ENCODE results near the gene RBM47.
"Not testable (repeated sequence)": the region's sequence is repeated elsewhere in the genome, so short reads cannot be mapped to it uniquely, and the experiment has no call there.

Gene RBM47

GRCh38 chr4:40524366-40525041 lies 105.2 kb downstream of the RBM47 start:
- DNase-seq: no peak

GRCh38 chr4:40523581-40523980 lies 106.1 kb downstream of the RBM47 start:
- DNase-seq: no peak

- DNase-seq: no peak
Observed at GRCh38 chr4:40521957-40522356, 107.7 kb downstream of the RBM47 start.

GRCh38 chr4:40520533-40520932 lies 109.1 kb downstream of the RBM47 start:
- no peak for DNase-seq

GRCh38 chr4:40517081-40517480 lies 112.6 kb downstream of the RBM47 start:
- not testable (repeated sequence) for DNase-seq

- no peak for DNase-seq
Observed at GRCh38 chr4:40516651-40517050, 113.0 kb downstream of the RBM47 start.

- peak; percentile 15 for DNase-seq
Observed at GRCh38 chr4:40515398-40516293, 114.0 kb downstream of the RBM47 start.

GRCh38 chr4:40515037-40515397 lies 114.6 kb downstream of the RBM47 start:
- no peak for DNase-seq

- DNase-seq: no peak
Observed at GRCh38 chr4:40514497-40514951, 115.1 kb downstream of the RBM47 start.

GRCh38 chr4:40511036-40511614 lies 118.5 kb downstream of the RBM47 start:
- no peak for DNase-seq

- DNase-seq: peak; percentile 24
Observed at GRCh38 chr4:40507977-40508376, 121.7 kb downstream of the RBM47 start.

- DNase-seq: no peak
Observed at GRCh38 chr4:40506492-40506891, 123.2 kb downstream of the RBM47 start.

- no peak for DNase-seq
Observed at GRCh38 chr4:40506066-40506465, 123.6 kb downstream of the RBM47 start.

- no peak for DNase-seq
Observed at GRCh38 chr4:40502934-40503333, 126.7 kb downstream of the RBM47 start.

GRCh38 chr4:40502220-40502619 lies 127.4 kb downstream of the RBM47 start:
- DNase-seq: no peak

- DNase-seq: no peak
Observed at GRCh38 chr4:40500781-40501180, 128.9 kb downstream of the RBM47 start.

- DNase-seq: no peak
Observed at GRCh38 chr4:40493160-40493559, 136.5 kb downstream of the RBM47 start.

- no peak for DNase-seq
Observed at GRCh38 chr4:40492691-40493090, 137.0 kb downstream of the RBM47 start.

- no peak for DNase-seq
Observed at GRCh38 chr4:40490481-40490880, 139.2 kb downstream of the RBM47 start.

GRCh38 chr4:40489961-40490360 lies 139.7 kb downstream of the RBM47 start:
- no peak for DNase-seq

- no peak for DNase-seq
Observed at GRCh38 chr4:40486534-40486933, 143.1 kb downstream of the RBM47 start.

- DNase-seq: no peak
Observed at GRCh38 chr4:40484346-40485090, 145.1 kb downstream of the RBM47 start.

- DNase-seq: no peak
Observed at GRCh38 chr4:40482985-40483647, 146.5 kb downstream of the RBM47 start.
